Testis (tissue), 2 donors: ENCODE data around the gene PPM1F.

Source experiments
- POLR2A ChIP-seq: fragments of 450-650 bp; IDR thresholded peaks from one replicate; pipeline ENCODE4 v1.6.1; 2017; ENCODE audit warnings: antibody characterized with exemption, mild to moderate bottlenecking, moderate library complexity
- TF ChIP-seq, protein P1 (sequence below), 3 experiments: fragments of 450-650 bp in 2 of 3; fragments of 200-600 bp in 1 of 3; sonication (generic) in 1 of 3; IDR thresholded peaks; one replicate each; pipeline ENCODE4 v1.5.1; 2016 to 2019; ENCODE audit warnings: antibody characterized with exemption in 3 of 3, mild to moderate bottlenecking in 2 of 3, moderate library complexity in 1 of 3

DNA sequence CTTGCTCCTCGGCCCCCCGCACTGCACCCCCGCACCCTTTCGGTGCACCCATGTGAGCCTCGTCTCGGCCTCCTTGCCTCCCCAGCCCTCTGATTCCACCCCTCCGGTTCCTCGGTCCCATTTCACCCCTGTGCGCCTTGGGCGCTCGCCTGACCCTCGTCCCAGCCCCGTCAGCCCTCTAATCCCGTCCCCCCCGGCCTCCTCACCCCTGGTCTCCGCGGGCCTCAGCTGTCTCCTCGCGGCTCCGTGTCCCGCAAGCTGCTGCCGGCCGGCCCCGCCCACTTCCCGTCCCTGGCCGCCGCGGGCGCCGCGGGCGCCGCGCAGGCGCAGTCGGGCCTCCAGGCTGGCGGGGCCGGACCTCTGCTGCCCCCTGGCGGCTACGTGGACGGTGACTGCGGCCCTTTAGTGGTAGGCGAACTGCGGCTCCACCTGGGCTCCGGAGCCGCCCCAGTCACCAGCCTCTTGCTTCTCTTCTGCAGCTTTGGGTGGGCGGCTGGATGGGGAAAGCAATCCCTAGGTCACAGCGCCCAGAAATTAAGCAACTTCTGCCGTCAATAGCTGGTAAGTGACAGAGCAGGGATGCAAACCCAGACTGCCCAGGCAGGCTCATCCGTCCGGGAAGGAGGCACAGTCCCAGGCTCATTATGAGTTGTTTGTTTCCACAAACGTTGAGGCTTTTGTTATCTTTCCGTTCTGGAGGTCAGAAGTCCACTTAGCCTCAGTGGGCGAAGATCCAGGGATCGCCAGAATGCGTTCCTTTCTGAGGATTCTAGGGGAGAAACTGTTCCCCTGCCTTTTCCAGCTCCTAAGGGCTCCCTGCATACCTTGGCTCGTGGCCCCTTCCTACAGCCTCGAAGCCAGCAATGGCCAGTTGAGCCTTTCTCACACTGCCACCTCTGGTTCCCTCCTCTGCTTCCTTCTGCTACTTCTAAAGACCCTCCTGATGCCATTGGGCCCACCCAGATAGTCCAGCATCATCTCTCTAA, at the start of gene PPM1F:
- TF ChIP-seq, protein P1, sequence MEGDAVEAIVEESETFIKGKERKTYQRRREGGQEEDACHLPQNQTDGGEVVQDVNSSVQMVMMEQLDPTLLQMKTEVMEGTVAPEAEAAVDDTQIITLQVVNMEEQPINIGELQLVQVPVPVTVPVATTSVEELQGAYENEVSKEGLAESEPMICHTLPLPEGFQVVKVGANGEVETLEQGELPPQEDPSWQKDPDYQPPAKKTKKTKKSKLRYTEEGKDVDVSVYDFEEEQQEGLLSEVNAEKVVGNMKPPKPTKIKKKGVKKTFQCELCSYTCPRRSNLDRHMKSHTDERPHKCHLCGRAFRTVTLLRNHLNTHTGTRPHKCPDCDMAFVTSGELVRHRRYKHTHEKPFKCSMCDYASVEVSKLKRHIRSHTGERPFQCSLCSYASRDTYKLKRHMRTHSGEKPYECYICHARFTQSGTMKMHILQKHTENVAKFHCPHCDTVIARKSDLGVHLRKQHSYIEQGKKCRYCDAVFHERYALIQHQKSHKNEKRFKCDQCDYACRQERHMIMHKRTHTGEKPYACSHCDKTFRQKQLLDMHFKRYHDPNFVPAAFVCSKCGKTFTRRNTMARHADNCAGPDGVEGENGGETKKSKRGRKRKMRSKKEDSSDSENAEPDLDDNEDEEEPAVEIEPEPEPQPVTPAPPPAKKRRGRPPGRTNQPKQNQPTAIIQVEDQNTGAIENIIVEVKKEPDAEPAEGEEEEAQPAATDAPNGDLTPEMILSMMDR (IDR thresholded peaks at IDR 0.05) = peak; percentile 93 to 99 (median 98)
- TF ChIP-seq POLR2A = no peak
